ENCODE measurements around the gene ZNF627. TPM values are rescaled to one million over a fixed set of nuclear protein-coding genes. Genes with fewer than 3 reads are reported as not detected.

Gene ZNF627
- polyA plus RNA-seq, 1 donor from 2014 or later = 91.6 TPM

DNA sequence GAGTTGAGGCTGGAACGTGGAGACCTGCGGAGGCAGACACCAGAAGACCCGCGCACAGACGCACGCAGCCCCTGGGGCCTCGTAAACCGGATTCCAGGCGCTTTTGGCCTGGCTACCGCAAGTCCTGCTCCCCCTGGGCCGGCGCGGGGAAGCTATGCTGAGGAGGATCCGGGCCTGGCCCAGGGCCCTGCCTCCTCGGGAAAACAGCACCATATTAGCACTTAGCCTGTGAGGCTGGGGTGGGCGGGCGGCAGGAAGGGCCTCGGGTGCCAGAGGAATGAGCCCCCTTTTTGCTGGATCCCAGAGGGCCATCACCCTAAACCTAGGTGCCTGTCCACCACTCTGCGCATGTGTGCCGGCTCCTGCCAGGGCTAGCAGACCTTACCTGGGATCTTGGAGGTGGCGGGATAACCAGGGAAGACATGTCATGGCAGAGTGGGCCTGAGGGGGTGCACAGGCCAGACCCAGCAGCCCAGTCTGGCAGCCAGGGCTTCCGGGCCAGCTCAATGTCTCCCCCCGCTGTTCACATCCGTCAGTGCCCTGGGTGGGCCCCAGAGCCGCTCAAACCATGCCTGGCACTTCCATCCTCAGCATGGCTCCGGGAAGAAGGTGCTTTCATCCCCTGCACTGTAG is 45.6 kb upstream of the ZNF627 start:
- H3K9ac ChIP-seq (ENCODE audit: low read length) = no peak overlapping the region
- no peak overlapping the region for H2AFZ ChIP-seq (ENCODE audit: low read depth, low read length)
- H3K4me2 ChIP-seq (ENCODE audit: low read length) = no peak overlapping the region
- no peaks in the 10 kb centered on the region for H3K36me3 ChIP-seq (ENCODE audit: insufficient read depth, low read length)
- H3K9me2 ChIP-seq (ENCODE audit: insufficient read depth, low read length) = no peaks in the 10 kb centered on the region
- H3F3A ChIP-seq (ENCODE audit: insufficient read depth, low read length, poor library complexity, severe bottlenecking) = no peaks in the 10 kb centered on the region
- H3K27ac ChIP-seq (ENCODE audit: low read length) = no peak overlapping the region
- H3K27me3 ChIP-seq (ENCODE audit: insufficient read depth, low read depth, low read length) = no peaks in the 10 kb centered on the region
- no peaks in the 10 kb centered on the region for H3K9me3 ChIP-seq (ENCODE audit: low read length)
- no peaks in the 10 kb centered on the region for H4K20me1 ChIP-seq (ENCODE audit: insufficient read depth)
- peaks cover 2% of the 10 kb centered on the region for H3K79me2 ChIP-seq (replicated peaks; ENCODE audit: insufficient read depth, low read length)
- H3K4me3 ChIP-seq (ENCODE audit: low read length) = no peak overlapping the region
- no peak for TF ChIP-seq TAF1 (IDR thresholded peaks at IDR 0.05; ENCODE audit: low read depth)
- TF ChIP-seq RAD21 (conservative IDR thresholded peaks at IDR 0.05) = peak; percentile 36

DNA sequence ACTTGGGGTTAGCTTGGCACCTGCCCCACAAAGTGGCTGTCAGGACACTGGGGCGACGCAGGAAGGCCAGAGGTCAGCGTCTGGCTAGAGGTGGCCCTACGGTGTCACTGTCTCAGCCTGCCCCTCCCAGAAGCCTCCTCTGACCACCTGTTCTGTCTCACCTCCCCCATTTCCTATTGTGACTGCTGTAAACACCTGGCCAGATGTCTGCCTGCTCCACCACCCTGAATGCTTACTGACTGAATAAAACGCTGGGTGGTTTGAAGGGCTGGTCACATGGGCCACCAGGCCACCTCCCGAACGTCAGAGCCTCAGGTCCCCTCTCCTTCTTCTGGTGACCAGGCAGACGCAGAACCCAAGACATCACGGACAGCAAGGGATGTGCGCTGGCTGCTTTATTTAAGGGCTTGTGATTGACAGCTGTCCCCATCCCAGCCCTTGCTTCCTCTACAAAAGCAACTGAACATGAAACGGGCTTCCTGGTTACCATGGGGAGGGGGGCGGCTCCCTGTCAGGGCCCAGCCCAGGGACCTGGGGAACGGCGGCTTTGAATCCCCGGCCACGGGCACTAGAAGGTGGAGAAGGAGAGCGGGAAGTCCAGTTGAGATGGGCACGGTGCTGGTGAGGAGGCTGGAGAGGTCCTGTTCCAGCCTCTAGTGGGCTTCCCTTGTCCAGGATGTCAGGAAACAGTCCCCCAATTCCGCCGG is 44.5 kb upstream of the ZNF627 start:
- Histone ChIP-seq H3K4me3 (ENCODE audit: low read length) (no peak overlapping the region), H3K27ac (ENCODE audit: low read length) (no peak overlapping the region), H3K27me3 (ENCODE audit: insufficient read depth, low read depth, low read length) (no peaks in the 10 kb centered on the region), H3K9ac (ENCODE audit: low read length) (no peak overlapping the region), H3K36me3 (ENCODE audit: insufficient read depth, low read length) (no peaks in the 10 kb centered on the region), H3K9me2 (ENCODE audit: insufficient read depth, low read length) (no peaks in the 10 kb centered on the region), H3K4me2 (ENCODE audit: low read length) (no peak overlapping the region), H4K20me1 (ENCODE audit: insufficient read depth) (no peaks in the 10 kb centered on the region), H3K9me3 (ENCODE audit: low read length) (no peaks in the 10 kb centered on the region), H2AFZ (ENCODE audit: low read depth, low read length) (no peak overlapping the region), H3K79me2 (replicated peaks; ENCODE audit: insufficient read depth, low read length) (peaks cover 9% of the 10 kb centered on the region), H3F3A (ENCODE audit: insufficient read depth, low read length, poor library complexity, severe bottlenecking) (no peaks in the 10 kb centered on the region)
- no peak for TF ChIP-seq EZH2 (IDR thresholded peaks at IDR 0.05; ENCODE audit: borderline replicate concordance, insufficient read depth, low read length, poor library complexity, severe bottlenecking)
- TF ChIP-seq, protein P1, sequence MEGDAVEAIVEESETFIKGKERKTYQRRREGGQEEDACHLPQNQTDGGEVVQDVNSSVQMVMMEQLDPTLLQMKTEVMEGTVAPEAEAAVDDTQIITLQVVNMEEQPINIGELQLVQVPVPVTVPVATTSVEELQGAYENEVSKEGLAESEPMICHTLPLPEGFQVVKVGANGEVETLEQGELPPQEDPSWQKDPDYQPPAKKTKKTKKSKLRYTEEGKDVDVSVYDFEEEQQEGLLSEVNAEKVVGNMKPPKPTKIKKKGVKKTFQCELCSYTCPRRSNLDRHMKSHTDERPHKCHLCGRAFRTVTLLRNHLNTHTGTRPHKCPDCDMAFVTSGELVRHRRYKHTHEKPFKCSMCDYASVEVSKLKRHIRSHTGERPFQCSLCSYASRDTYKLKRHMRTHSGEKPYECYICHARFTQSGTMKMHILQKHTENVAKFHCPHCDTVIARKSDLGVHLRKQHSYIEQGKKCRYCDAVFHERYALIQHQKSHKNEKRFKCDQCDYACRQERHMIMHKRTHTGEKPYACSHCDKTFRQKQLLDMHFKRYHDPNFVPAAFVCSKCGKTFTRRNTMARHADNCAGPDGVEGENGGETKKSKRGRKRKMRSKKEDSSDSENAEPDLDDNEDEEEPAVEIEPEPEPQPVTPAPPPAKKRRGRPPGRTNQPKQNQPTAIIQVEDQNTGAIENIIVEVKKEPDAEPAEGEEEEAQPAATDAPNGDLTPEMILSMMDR (IDR thresholded peaks at IDR 0.05; ENCODE audit: poor library complexity, severe bottlenecking) = no peak
- TF ChIP-seq TAF1 (IDR thresholded peaks at IDR 0.05; ENCODE audit: low read depth) = no peak
- TF ChIP-seq RAD21 (conservative IDR thresholded peaks at IDR 0.05) = no peak
- TF ChIP-seq MXI1 (conservative IDR thresholded peaks at IDR 0.05; ENCODE audit: poor library complexity, severe bottlenecking) = no peak
- TF ChIP-seq, protein P2, sequence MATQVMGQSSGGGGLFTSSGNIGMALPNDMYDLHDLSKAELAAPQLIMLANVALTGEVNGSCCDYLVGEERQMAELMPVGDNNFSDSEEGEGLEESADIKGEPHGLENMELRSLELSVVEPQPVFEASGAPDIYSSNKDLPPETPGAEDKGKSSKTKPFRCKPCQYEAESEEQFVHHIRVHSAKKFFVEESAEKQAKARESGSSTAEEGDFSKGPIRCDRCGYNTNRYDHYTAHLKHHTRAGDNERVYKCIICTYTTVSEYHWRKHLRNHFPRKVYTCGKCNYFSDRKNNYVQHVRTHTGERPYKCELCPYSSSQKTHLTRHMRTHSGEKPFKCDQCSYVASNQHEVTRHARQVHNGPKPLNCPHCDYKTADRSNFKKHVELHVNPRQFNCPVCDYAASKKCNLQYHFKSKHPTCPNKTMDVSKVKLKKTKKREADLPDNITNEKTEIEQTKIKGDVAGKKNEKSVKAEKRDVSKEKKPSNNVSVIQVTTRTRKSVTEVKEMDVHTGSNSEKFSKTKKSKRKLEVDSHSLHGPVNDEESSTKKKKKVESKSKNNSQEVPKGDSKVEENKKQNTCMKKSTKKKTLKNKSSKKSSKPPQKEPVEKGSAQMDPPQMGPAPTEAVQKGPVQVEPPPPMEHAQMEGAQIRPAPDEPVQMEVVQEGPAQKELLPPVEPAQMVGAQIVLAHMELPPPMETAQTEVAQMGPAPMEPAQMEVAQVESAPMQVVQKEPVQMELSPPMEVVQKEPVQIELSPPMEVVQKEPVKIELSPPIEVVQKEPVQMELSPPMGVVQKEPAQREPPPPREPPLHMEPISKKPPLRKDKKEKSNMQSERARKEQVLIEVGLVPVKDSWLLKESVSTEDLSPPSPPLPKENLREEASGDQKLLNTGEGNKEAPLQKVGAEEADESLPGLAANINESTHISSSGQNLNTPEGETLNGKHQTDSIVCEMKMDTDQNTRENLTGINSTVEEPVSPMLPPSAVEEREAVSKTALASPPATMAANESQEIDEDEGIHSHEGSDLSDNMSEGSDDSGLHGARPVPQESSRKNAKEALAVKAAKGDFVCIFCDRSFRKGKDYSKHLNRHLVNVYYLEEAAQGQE (IDR thresholded peaks at IDR 0.05; ENCODE audit: borderline replicate concordance) = no peak
- TF ChIP-seq SMC3 (conservative IDR thresholded peaks at IDR 0.05; ENCODE audit: poor library complexity) = no peak
- TF ChIP-seq POLR2AphosphoS5 (IDR thresholded peaks at IDR 0.05) = no peak
- no peak for TF ChIP-seq EP300 (conservative IDR thresholded peaks at IDR 0.05; ENCODE audit: poor library complexity, severe bottlenecking)
